GM18505 (cell line): ENCODE data around the gene RNU7-1.

Experiments
- ATAC-seq: cut with Tn5 transposase; IDR thresholded peaks from one replicate; pipeline ENCODE4 v1.9.1; 2021; ENCODE audit not compliant: unreplicated experiment
- POLR2A ChIP-seq: IDR thresholded peaks from 4 replicates; pipeline ENCODE4 v1.6.1; 2011; ENCODE audit warnings: borderline replicate concordance; ENCODE audit not compliant: insufficient read depth, insufficient read length; ENCODE audit errors: extremely low read depth

The RNU7-1 gene

GRCh38 chr12:6965026-6965661, 21.5 kb downstream of the RNU7-1 start:
- peak; percentile 32 for ATAC-seq
- no peak for TF ChIP-seq POLR2A

GRCh38 chr12:6965714-6966113, 22.1 kb downstream of the RNU7-1 start:
- TF ChIP-seq POLR2A, result no peak
- ATAC-seq, result no peak

- no peak for TF ChIP-seq POLR2A
- ATAC-seq, result no peak
Measured at GRCh38 chr12:6966351-6966750, 22.7 kb downstream of the RNU7-1 start.

GRCh38 chr12:6967651-6968100, 24.1 kb downstream of the RNU7-1 start:
- TF ChIP-seq POLR2A, result no peak
- ATAC-seq, result no peak

- TF ChIP-seq POLR2A, result no peak
- ATAC-seq, result no peak
Measured at GRCh38 chr12:6968426-6968825, 24.8 kb downstream of the RNU7-1 start.

- ATAC-seq, result peak; percentile 3
- TF ChIP-seq POLR2A, result no peak
Measured at GRCh38 chr12:6970096-6970527, 26.5 kb downstream of the RNU7-1 start.

- no peak for ATAC-seq
- no peak for TF ChIP-seq POLR2A
Measured at GRCh38 chr12:6974180-6974579, 30.6 kb downstream of the RNU7-1 start.

GRCh38 chr12:6975297-6976032, 31.8 kb downstream of the RNU7-1 start:
- no peak for ATAC-seq
- no peak for TF ChIP-seq POLR2A

GRCh38 chr12:6977653-6978052, 34.0 kb downstream of the RNU7-1 start:
- ATAC-seq, result no peak
- no peak for TF ChIP-seq POLR2A

GRCh38 chr12:6978188-6978587, 34.6 kb downstream of the RNU7-1 start:
- ATAC-seq, result no peak
- TF ChIP-seq POLR2A, result no peak

- ATAC-seq, result no peak
- TF ChIP-seq POLR2A, result no peak
Measured at GRCh38 chr12:6978611-6979011, 35.0 kb downstream of the RNU7-1 start.

- no peak for ATAC-seq
- TF ChIP-seq POLR2A, result no peak
Measured at GRCh38 chr12:6979021-6979420, 35.4 kb downstream of the RNU7-1 start.

GRCh38 chr12:6979453-6979852, 35.8 kb downstream of the RNU7-1 start:
- no peak for TF ChIP-seq POLR2A
- no peak for ATAC-seq

GRCh38 chr12:6980075-6980474, 36.5 kb downstream of the RNU7-1 start:
- no peak for TF ChIP-seq POLR2A
- no peak for ATAC-seq
